Vagina (tissue), 2 donors: ENCODE data around the gene ATAD3B. TPM values are rescaled to one million over a fixed set of nuclear protein-coding genes. Genes with fewer than 3 reads are reported as not detected.

ENCODE experiments used
- DNase-seq, 2 donors: peaks; one replicate each; pipeline ENCODE4 v3.0.0-alpha.2; 2017; ENCODE audit errors: extremely low spot score in 2 of 2
- H3K27ac ChIP-seq: fragments of 200-600 bp; sonication (generic); one replicate; pipeline ENCODE4 v1.5.1; 2019
- H3K27me3 ChIP-seq: fragments of 200-600 bp; sonication (generic); one replicate; pipeline ENCODE4 v1.5.1; 2019
- H3K36me3 ChIP-seq, 2 donors: fragments of 200-600 bp; sonication (generic); one replicate each; pipeline ENCODE4 v1.5.1; 2017 to 2019
- H3K4me1 ChIP-seq: fragments of 200-600 bp; sonication (generic); one replicate; pipeline ENCODE4 v1.5.1; 2019
- H3K4me3 ChIP-seq, 2 donors: fragments of 200-600 bp; sonication (generic); 1 replicate in 1 of 2; 2 replicates in 1 of 2; pipeline ENCODE4 v1.5.1; 2016 to 2019
- H3K9me3 ChIP-seq: fragments of 200-600 bp; sonication (generic); one replicate; pipeline ENCODE4 v1.5.1; 2019
- POLR2A ChIP-seq, 2 donors: fragments of 450-650 bp; IDR thresholded peaks; one replicate each; pipeline ENCODE4 v1.6.1; 2017; ENCODE audit warnings: antibody characterized with exemption in 2 of 2, mild to moderate bottlenecking in 2 of 2, moderate library complexity in 2 of 2
- POLR2AphosphoS5 ChIP-seq, 2 donors: sonication (generic); formaldehyde crosslinking; IDR thresholded peaks; one replicate each; pipeline ENCODE4 v1.9.0; 2017; ENCODE audit warnings: antibody characterized with exemption in 2 of 2, mild to moderate bottlenecking in 2 of 2, low read depth in 1 of 2; ENCODE audit not compliant: insufficient read depth in 1 of 2
- intact Hi-C: fragments of 100-400 bp; cut with DNase I; formaldehyde crosslinking; loops from one replicate; pipeline ENCODE4 v1.15.1; 2023
- total RNA-seq: library from RNA; depleted of rRNA; stranded (reverse); fragments of >200 nt; gene quantifications from one replicate; pipeline ENCODE4 v1.2.3, GENCODE V29; 2016
- TF ChIP-seq, protein P1 (sequence below), 3 experiments: fragments of 450-650 bp in 2 of 3; fragments of 200-600 bp in 1 of 3; sonication (generic) in 1 of 3; IDR thresholded peaks; one replicate each; pipeline ENCODE4 v1.5.1; 2017 to 2019; ENCODE audit warnings: antibody characterized with exemption in 3 of 3, mild to moderate bottlenecking in 2 of 3, moderate library complexity in 2 of 3

Gene ATAD3B, protein sequence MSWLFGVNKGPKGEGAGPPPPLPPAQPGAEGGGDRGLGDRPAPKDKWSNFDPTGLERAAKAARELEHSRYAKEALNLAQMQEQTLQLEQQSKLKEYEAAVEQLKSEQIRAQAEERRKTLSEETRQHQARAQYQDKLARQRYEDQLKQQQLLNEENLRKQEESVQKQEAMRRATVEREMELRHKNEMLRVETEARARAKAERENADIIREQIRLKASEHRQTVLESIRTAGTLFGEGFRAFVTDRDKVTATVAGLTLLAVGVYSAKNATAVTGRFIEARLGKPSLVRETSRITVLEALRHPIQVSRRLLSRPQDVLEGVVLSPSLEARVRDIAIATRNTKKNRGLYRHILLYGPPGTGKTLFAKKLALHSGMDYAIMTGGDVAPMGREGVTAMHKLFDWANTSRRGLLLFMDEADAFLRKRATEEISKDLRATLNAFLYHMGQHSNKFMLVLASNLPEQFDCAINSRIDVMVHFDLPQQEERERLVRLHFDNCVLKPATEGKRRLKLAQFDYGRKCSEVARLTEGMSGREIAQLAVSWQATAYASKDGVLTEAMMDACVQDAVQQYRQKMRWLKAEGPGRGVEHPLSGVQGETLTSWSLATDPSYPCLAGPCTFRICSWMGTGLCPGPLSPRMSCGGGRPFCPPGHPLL
- 17.7 TPM for total RNA-seq

DNA sequence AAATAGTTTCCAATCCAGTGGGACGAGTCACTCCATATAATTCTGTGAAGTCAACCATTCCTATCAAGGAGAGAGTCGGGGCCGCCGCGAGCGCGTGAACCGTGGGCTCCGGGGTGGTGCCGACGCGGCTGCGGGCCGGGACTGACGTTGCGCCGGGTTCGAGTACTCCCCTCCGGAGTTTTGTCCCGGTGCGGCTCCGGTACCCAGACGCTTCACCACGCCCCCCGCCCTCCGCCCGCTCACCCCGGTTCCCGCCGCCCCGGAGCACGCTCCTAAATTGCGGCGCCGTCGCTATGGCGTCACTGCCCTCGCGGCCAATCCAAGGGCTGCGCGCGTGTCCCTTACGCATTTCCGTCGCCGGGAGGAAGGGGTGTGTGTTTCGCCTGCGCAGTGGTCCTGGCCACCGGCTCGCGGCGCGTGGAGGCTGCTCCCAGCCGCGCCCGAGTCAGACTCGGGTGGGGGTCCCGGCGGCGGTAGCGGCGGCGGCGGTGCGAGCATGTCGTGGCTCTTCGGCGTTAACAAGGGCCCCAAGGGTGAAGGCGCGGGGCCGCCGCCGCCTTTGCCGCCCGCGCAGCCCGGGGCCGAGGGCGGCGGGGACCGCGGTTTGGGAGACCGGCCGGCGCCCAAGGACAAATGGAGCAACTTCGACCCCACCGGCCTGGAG, at the start of gene ATAD3B:
Gene ATAD3B, plus strand, starts transcription at position 377 of the 664 bp plus-strand sequence. Its CDS starts 120 bp downstream, at position 497.
- intact Hi-C loops, result no loop called here
- DNase-seq, result peak in 1 of 2 donors; percentile 89
- no peaks in the 10 kb centered on the region for H3K27me3 ChIP-seq
- no peaks in the 10 kb centered on the region for H3K9me3 ChIP-seq
- H3K4me1 ChIP-seq, result peaks cover 32% of the 10 kb centered on the region
- TF ChIP-seq POLR2AphosphoS5 (IDR thresholded peaks at IDR 0.05; ENCODE audit: insufficient read depth in 1 of 2, low read depth in 1 of 2) (peak; percentile 85 to 96), POLR2A (IDR thresholded peaks at IDR 0.05) (peak in 1 of 2 donors; percentile 10)
- TF ChIP-seq, protein P1, sequence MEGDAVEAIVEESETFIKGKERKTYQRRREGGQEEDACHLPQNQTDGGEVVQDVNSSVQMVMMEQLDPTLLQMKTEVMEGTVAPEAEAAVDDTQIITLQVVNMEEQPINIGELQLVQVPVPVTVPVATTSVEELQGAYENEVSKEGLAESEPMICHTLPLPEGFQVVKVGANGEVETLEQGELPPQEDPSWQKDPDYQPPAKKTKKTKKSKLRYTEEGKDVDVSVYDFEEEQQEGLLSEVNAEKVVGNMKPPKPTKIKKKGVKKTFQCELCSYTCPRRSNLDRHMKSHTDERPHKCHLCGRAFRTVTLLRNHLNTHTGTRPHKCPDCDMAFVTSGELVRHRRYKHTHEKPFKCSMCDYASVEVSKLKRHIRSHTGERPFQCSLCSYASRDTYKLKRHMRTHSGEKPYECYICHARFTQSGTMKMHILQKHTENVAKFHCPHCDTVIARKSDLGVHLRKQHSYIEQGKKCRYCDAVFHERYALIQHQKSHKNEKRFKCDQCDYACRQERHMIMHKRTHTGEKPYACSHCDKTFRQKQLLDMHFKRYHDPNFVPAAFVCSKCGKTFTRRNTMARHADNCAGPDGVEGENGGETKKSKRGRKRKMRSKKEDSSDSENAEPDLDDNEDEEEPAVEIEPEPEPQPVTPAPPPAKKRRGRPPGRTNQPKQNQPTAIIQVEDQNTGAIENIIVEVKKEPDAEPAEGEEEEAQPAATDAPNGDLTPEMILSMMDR (IDR thresholded peaks at IDR 0.05), result no peak
- H3K4me3 ChIP-seq, result peak within 1 kb of the TSS; percentile 63 to 71
- no peaks in the 10 kb centered on the region for H3K36me3 ChIP-seq
- H3K27ac ChIP-seq, result peak within 1 kb of the TSS; percentile 79

DNA sequence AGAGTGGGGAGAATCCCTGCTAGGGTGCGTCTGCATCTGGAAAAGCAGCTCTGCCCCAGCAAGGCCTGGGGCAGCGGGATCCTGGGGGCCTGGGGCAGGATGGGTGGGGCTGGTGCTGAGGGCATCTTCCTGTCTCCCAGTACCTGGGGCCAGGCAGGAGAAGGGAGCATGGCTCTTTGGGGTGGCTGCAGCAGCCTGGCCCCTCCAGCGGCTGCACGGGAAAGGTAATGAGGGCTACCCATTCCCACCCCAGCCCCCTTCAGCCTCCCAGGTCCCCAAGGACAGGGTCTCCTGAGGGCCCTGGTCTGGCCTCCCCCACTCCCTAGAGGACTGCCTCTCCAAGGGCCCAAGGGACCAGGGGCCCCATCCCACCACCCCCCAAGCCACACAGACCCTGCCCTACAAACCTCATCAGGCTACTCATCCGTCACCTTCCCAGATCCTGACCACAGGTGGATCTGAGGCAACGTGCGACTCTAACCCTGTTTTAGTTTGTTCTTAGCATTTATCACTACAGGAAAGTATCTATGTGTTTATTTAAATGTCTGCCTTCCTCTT, 49.6 kb upstream of the ATAD3B start:
- DNase-seq, result no peak
- Histone ChIP-seq H3K9me3 (no peaks in the 10 kb centered on the region), H3K27ac (peak overlapping the region; percentile 51), H3K36me3 (no peaks in the 10 kb centered on the region), H3K27me3 (no peaks in the 10 kb centered on the region), H3K4me3 (no peak overlapping the region), H3K4me1 (peaks cover 40% of the 10 kb centered on the region)
- intact Hi-C loops, result no loop called here
- TF ChIP-seq POLR2A (IDR thresholded peaks at IDR 0.05) (no peak), POLR2AphosphoS5 (IDR thresholded peaks at IDR 0.05; ENCODE audit: insufficient read depth in 1 of 2, low read depth in 1 of 2) (no peak)
- TF ChIP-seq, protein P1 (IDR thresholded peaks at IDR 0.05), result no peak

DNA sequence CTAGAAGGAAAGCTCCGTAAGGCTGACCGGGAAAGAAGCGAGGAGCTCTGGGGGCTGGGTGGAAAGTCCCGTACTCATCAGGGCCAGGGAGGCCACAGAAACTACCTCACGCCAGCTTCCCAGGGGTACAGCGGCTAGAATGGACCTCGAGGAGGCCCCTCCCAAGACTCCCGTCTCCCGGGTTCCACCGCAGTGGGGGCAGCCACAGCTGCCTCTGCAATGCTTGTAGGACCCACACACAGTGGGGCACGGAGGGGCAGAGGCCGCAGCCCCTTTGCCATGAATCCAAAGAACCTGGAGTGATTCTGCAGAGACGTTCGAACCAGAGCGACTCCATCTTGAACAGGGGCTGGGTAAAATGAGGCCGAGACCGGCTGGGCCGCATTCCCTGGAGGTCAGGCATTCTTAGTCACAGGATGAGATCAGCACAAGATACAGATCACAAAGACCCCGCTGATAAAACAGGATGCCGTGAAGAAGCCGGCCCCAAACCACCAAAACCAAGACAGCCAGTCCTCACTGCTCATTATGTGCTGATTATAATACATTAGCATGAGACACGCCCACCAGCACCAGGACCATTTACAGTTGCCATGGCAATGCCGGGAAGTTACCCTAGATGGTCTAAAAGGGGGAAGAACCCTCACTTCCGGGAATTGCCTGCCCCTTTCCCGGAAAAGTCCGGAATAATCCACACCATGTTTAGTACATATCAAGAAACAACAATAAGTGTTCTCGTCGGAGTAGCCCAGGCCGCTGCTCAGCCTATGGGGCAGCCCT, 48.9 kb upstream of the ATAD3B start:
- Histone ChIP-seq H3K27ac (no peak overlapping the region), H3K4me1 (peaks cover 40% of the 10 kb centered on the region)
- intact Hi-C loops, result no loop called here

DNA sequence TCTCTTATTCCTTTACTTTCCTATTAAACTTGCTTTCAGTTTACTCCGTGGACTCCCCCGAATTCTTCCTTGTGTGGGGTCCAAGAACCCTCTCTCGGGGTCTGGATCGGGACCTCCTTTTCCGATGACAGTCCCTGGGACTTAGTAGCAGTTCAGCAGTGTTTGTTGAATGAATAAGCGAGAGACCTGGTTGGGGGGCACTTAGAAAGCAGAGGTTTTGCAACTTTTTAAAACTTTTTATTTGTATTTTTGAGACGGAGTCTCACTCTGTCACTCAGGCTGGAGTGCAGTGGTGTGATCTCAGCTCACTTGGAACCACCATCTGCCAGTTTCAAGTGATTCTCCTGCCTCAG, 48.3 kb upstream of the ATAD3B start:
- peaks cover 40% of the 10 kb centered on the region for H3K4me1 ChIP-seq
- H3K36me3 ChIP-seq, result no peaks in the 10 kb centered on the region
- H3K27ac ChIP-seq, result no peak overlapping the region
- DNase-seq, result no peak
- H3K4me3 ChIP-seq, result no peak overlapping the region
- intact Hi-C loops, result no loop called here
- TF ChIP-seq, protein P1 (IDR thresholded peaks at IDR 0.05), result no peak
- no peak for TF ChIP-seq POLR2AphosphoS5 (IDR thresholded peaks at IDR 0.05; ENCODE audit: insufficient read depth in 1 of 2, low read depth in 1 of 2)
- no peak for TF ChIP-seq POLR2A (IDR thresholded peaks at IDR 0.05)
- no peaks in the 10 kb centered on the region for H3K9me3 ChIP-seq
- H3K27me3 ChIP-seq, result no peaks in the 10 kb centered on the region

More for the DNA sequence above, 48.9 kb upstream of the ATAD3B start:
- DNase-seq, result no peak
- Histone ChIP-seq H3K4me3 (no peak overlapping the region), H3K27me3 (no peaks in the 10 kb centered on the region), H3K9me3 (no peaks in the 10 kb centered on the region), H3K36me3 (no peaks in the 10 kb centered on the region)
- TF ChIP-seq, protein P1 (IDR thresholded peaks at IDR 0.05), result no peak
